NCI-H1417 (cell line): ENCODE data around the gene KRTAP5-2.
A peak's percentile ranks its signal among the peaks of the same experiment; 100 is the strongest.

ENCODE experiments used
- DNase-seq, 3 experiments: peaks; one replicate each; lab custom pipeline; 2025; lab: John Stamatoyannopoulos, UW

Gene KRTAP5-2

DNA sequence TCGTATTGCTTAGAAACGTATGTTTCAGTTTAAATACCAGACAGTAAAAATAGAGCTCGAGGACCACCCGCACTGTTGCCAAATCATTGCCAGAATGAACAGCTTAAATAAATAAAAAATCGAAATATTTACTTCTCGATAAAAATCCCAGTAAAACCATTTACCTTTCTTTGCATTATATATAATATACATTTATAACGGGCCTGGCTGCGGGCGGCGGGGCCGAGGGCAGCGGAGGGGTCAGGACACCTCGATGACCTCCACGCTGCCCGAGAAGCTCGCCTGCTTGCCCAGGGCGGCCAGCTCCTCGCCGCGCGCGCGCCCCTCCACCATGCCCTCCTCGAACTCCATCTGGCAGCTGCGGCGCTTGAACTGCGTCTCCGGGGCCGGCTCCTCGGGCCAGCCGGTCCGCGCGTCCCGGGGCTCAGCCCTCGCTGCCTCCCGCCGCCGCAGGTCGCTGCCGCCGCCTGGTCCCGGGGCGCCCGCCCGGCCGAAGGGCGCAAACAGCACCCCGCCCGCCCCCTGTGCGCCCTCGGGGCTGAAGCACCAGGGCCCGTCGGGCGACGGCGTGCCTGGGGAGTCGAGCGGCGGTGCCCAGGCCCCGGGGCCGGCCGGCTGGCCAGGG, 41.7 kb downstream of the KRTAP5-2 start:
- DNase-seq = no peak

DNA sequence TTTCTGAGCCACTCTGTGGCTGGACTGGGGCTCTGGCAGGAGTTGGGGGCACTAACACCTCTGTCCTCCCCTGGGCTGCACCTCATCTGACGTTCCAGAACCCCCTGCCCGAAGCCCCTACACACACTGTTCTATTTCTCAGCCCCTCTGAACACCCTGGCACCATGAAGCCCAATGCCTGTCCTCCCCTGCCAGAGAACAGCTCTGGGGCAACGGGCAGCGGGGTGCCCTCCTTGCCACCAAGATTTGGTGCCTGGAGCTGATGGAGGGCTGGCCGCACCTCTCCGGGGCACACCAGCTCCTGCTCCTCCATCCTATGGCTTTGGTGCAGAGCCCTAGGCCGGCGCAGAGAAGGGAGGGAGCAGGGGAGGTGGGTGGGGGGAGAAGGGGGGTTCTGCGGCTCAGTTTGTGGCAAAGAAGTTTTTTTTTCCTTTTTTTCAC, 42.4 kb downstream of the KRTAP5-2 start:
- DNase-seq = no peak

DNA sequence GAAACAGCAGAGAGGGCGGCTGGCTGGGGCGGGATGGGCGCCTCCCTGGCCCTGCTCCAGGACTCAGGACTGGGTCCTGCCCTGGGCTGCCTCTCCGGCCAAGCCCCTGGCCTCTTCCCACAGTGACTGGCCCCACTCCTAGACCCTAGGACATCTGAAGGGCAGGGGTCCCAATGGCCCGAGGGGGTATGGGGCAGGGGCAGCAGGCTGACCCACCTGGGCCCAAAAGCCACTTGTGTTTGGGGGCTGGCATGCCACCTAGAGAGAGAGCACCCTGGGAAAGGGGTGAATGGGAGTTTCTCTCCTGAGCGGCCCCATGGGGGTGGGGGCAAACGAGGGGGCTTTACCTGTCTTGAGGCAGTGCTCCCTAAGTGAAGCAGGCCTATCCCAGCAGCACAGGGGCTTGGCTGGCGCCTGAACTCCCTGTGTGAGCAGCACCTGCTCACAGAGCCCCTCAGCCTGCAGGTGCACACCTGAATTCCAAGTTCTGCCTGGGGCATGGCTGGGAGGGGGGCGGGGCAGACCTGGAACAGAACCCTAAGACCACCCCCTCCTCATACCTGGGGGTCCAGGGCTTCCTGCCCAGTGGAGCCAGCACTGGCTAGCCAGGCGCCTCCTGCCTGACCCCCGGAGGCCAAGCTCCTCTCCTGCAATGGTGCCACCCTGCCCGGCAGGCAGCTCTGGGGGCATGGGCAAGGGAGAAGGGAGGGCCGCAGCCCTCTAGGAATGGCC, 42.9 kb downstream of the KRTAP5-2 start:
- no peak for DNase-seq

DNA sequence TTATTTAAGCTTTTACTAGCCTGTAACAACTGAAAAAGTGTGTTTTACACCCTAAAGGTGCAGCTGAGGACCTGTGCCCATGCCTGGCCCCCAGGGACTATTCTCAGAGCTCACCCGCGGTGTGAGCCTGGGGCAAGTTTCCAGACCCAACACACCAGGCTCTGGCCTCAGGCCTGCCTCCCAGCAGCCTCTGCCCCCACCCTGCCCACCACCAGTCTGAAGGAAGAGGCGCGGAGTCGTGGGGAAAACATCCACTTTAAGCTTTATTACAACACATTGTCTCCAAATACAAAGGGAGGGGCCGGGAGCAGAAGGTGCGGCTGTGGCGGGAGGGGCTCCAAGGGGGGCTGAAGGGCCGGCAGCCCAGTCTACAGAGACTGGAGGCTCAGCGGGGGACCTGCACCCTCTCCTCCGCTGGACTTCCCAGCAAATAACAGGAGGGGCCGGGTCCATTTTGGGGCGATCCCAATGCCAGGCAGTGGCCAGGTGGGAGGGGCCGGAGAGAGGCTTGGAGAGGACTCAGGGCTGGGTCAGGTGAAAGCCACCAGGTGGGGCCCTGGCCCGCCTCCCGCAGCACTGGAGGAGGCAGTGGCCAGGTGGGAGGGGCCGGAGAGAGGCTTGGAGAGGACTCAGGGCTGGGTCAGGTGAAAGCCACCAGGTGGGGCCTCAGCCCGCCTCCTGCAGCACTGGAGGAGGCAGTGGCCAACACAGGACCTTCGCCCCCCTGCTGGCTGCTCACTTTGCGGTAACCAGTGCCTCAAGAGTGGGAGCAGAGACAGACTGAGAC, 44.1 kb downstream of the KRTAP5-2 start:
- peak; percentile 47 to 70 (median 59) for DNase-seq

DNA sequence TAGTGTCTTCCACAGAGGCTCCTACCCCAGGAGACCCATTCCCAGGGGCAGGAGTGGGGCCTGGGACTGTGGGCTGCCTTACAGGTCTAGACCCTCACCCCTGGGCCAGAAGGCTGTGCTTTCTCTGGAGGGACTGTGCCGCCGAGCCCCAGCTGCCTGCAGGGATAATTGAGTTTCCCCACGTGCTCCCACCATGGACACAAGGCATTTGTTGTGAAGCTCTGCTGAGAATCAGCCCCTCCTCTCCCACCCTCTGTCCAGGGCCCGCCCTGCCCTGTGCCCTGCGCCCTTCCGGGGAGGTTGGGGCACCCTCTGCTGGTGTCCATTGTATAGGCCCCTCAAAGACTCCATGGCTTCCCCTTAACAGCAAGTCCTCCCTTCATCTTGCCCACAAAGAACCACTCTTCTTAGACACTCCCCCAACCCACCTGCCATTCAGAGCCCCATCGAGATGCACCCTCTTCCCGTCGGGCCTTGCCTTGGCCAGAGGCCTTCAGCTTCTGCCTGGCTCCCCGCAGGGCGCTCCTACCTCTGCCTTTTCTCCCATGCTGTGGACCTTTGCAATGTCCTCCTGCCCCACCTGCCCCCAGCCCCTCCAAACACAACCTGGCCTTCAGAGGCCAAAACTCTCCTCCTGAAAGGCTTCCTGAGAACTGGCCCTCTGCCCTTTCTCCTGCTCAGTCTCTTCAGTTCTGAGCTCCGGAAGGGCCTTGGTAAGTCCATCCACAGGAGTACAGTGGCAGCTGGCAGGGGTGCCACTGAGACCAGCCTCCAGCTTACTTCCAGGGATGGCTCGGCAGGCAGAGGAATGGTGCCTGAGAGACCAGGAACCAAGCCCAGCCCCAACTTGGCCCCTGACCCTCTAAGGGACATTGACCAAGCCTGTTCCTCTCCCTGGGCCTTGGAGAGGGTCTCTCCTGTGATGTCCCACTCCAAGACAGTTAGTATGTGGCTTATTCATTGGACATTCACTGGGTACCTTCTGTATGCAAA, 48.5 kb downstream of the KRTAP5-2 start:
- DNase-seq = no peak

DNA sequence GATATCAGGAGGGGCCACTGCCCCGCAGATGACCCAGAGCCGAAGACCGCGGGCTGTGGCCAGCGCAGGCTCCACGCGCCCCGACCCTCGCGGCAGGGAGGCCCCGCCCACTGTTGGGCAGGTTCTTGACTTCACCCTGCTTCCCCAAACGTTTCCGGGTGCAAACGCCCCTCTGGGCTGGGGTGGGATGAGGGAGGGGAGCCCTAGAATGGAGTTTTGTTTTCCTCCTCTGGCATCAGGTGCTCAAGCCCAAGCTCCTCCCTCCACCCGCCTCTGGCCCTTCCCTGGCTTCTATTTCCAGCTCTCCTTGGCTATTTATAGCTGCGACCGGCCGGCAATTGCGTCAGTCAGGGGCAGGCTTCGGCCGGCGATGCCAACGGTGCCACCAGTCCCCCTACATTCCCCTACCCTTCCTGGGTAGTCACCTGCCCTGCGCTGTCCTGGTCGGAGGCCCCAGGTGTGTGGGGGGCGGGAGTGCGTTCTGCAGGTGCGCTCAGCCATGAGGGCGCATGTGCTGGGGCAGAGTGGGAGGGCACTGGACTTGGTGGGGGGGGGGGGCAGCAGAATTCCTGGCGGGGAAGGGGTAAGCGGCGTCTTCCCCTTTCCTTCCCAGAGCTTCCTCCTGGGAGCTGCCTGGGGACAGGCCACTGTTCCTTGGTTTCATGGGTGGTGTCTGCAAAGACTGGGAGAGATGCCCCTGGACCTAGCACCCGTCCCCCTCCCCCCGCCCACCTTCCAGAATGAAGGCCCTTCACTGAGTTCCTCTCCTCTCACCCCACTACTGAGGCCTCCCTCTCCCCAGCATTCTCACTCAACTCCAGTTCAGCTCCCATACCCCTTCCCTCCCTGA, 49.6 kb downstream of the KRTAP5-2 start:
- peak; percentile 66 to 86 (median 77) for DNase-seq

DNA sequence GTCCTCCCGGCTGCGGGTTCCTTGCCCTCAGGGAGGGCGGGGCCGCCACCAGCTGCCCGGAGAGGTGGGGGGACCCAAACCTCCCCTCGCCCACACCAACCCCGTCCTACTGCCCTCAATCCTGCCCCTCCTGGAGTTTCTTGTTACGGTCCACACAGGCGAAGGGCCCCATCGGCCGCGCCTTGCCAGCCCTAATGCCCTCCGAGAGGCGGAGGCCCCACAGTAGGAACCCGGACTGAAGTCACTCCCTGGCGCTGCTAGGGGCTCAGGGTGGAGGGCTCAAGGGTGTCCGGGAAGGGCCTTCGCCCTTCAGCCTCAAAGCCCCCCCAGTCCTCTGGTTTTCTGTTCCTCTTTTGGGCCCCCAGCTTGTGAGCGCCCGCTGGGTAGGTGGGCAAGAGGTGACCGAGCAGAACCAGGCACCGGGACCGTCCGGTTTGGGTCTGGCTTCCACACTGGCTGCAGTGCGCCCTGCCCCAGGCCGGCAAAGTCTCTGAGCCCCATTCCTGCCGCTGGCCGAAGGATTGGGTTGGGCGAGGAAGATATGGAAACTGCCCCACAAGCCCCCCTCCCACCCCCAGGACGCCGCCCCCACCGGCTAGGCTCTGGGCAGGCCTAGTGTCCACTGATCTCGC, 50.5 kb downstream of the KRTAP5-2 start:
- peak in 1 of 3 experiments; percentile 52 for DNase-seq
